ENCODE data around the gene CHSY3.

GRCh38 chr5:129884322-129884721 lies 19.9 kb upstream of the CHSY3 start:
- TF ChIP-seq TAF1 (IDR thresholded peaks at IDR 0.05; ENCODE audit: low read depth) (no peak), EGR1 (IDR thresholded peaks at IDR 0.05) (no peak), USF1 (IDR thresholded peaks at IDR 0.05) (no peak), CEBPB (IDR thresholded peaks at IDR 0.05) (no peak), NFIC (IDR thresholded peaks at IDR 0.05) (no peak), RAD21 (IDR thresholded peaks at IDR 0.05; ENCODE audit: low read depth) (no peak), MAX (IDR thresholded peaks at IDR 0.05) (no peak), TEAD4 (IDR thresholded peaks at IDR 0.05) (no peak), FOXM1 (IDR thresholded peaks at IDR 0.05; ENCODE audit: borderline replicate concordance, low read depth) (no peak), EP300 (IDR thresholded peaks at IDR 0.05; ENCODE audit: borderline replicate concordance) (no peak), YY1 (IDR thresholded peaks at IDR 0.05; ENCODE audit: low read depth) (no peak), CREB1 (IDR thresholded peaks at IDR 0.05; ENCODE audit: low read depth) (no peak)
- TF ChIP-seq, protein P1, sequence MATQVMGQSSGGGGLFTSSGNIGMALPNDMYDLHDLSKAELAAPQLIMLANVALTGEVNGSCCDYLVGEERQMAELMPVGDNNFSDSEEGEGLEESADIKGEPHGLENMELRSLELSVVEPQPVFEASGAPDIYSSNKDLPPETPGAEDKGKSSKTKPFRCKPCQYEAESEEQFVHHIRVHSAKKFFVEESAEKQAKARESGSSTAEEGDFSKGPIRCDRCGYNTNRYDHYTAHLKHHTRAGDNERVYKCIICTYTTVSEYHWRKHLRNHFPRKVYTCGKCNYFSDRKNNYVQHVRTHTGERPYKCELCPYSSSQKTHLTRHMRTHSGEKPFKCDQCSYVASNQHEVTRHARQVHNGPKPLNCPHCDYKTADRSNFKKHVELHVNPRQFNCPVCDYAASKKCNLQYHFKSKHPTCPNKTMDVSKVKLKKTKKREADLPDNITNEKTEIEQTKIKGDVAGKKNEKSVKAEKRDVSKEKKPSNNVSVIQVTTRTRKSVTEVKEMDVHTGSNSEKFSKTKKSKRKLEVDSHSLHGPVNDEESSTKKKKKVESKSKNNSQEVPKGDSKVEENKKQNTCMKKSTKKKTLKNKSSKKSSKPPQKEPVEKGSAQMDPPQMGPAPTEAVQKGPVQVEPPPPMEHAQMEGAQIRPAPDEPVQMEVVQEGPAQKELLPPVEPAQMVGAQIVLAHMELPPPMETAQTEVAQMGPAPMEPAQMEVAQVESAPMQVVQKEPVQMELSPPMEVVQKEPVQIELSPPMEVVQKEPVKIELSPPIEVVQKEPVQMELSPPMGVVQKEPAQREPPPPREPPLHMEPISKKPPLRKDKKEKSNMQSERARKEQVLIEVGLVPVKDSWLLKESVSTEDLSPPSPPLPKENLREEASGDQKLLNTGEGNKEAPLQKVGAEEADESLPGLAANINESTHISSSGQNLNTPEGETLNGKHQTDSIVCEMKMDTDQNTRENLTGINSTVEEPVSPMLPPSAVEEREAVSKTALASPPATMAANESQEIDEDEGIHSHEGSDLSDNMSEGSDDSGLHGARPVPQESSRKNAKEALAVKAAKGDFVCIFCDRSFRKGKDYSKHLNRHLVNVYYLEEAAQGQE (IDR thresholded peaks at IDR 0.05; ENCODE audit: low read depth): no peak

Data from Ishikawa (cell line).